HG03469 (cell line): ENCODE measurements around the gene ZSCAN30.

ENCODE experiments used
- ATAC-seq: cut with Tn5 transposase; IDR thresholded peaks from one replicate; pipeline ENCODE4 v1.9.1; 2021; ENCODE audit warnings: mild to moderate bottlenecking, moderate library complexity, moderate number of reproducible peaks; ENCODE audit not compliant: unreplicated experiment

ZSCAN30 gene

DNA sequence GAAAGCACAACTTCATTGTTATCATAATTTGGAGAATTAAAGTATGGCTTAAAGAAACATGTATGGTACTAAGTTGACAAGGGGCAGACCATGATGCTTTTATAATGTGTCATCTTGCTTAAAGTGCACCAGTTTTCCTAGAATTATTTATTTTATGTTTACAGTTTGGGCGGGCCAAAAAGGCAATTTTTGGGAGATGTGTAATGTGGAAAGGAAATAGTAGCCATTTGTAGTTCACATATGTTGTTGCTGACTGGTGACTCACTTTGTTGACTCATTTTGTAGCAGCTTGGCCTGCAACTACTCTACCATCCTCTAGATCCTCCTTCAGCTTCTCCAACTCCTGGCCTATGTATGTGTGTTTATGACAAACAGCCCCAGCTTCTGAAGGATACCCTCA, 7.7 kb downstream of the ZSCAN30 start:
- ATAC-seq = no peak

DNA sequence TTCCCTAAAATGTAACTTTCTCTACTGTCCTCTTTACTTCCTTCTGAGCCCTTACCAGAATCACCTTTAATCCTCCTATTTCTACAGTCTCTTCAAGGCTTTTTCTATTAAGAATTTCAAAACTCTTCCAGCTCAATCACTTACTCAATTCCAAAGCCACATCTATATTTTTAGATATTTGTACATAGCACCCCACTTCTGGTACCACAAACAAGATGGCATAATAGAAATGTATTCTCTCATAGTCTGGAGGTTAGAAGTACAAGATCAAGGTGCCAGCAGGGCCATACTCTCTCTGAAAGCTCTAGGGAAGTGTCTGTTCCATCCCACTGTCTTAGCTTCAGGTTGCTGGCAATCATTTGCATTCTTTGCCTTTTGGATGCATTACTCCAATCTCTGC, 11.1 kb downstream of the ZSCAN30 start:
- no peak for ATAC-seq

DNA sequence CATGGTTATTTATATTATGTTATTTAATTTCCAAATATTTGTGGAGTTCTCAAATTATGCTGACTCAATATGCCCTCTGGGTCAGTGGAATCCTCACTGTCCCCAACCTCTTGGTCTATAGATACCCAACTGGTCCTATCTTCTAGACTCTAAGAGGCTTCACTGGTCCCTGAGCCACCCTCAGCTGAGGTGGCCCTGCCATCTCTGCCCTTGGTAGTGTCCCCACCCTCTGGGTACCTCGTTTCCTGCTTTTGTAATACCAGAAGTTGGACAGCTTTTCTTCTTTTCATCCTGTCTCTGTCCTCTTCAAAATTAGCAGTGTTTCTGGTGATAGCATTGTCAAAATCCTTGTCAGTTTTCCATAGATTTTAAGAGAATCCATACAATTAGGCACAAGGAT, 11.9 kb downstream of the ZSCAN30 start:
- no peak for ATAC-seq

DNA sequence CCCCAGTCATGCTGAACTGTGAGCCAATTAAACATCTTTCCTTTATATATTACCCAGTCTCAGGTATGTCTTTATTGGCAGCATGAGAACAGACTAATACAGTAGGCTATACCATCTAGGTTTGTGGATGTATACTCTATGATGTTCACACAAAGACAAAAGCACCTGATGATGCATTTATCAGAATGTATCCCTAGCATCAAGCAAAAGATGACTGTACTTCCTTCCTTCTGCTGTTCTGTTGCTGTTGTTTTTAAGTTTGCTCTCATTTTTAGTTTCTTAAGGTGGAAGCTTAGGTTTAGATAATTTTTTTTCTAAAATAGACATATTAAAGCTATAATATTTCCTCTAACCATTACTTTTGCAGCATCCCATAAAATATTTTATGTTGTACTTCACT, 12.4 kb downstream of the ZSCAN30 start:
- no peak for ATAC-seq

DNA sequence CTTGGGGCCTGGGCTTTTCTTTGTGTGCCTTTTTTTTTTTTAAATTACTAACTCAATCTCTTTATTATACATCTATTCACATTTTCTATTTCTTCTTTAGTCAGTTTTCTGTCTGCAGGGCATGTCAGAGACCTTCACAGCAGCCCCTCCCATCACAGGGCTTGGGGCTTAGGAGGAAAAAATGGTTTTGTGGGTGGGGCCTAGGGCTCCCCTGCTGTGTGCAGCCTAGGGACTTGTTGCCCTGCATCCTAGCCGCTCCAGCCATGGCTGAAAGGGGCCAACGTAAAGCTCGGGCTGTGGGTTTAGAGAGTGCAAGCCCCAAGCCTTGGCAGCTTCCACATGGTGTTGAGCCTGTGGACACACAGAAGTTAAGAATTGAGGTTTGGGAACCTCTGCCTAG, 13.8 kb downstream of the ZSCAN30 start:
- no peak for ATAC-seq

DNA sequence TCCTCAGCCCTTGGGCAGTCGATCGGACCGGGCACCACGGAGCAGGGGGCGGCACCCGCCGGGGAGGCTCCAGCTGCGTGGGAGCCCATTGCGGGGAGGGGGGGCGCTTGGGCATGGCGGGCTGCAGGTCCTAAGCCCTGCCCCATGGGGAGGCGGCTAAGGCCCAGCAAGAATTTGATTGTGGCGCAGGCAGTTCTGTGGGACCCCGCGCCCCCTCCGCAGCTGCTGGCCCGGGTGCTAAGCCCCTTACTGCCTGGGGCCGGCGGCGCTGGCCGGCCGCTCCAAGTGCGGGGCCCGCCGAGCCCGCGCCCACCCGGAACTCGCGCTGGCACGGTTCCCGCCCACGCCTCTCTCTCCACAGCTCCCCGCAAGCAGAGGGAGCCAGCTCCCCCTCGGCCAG, 18.4 kb downstream of the ZSCAN30 start:
- ATAC-seq = no peak

DNA sequence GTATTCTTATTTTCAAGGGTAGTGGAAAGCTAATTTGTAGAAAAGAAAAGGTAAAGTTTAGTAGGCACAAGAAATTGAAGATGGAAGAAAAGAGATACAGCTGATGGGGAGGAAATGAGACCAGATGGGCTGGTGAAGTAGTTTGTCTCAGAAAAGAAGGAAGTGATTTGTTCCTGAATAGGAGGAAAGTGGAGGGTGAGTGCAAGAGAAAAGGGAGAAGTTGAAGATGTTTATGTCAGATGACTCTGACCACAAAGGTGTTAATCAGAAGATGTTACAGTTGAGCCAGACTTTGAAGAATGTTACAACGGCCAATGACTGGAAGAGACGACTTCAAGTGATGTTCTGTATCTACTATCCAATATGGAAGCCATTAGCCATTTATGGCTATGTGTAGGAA, 21.2 kb downstream of the ZSCAN30 start:
- no peak for ATAC-seq

DNA sequence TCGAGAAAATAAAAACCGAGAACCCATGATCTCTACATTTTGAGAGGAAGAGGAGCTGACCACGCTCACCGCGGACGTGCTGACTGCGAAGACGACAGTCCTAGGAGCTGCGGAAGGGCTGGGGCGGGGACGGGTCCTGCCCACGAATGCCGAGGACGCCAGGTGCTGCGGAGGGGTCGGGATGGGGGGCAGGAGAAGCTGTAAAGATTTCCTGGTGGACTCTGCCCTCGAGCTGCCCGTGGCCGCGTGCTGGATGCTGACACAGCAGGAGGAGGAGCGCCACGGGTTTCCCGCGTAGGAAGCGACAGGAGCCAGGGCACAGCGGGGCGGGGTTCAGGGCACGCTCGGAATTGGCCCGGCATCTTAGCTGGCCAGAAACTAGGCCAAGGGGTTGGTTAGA, 22.2 kb downstream of the ZSCAN30 start:
- ATAC-seq = no peak

DNA sequence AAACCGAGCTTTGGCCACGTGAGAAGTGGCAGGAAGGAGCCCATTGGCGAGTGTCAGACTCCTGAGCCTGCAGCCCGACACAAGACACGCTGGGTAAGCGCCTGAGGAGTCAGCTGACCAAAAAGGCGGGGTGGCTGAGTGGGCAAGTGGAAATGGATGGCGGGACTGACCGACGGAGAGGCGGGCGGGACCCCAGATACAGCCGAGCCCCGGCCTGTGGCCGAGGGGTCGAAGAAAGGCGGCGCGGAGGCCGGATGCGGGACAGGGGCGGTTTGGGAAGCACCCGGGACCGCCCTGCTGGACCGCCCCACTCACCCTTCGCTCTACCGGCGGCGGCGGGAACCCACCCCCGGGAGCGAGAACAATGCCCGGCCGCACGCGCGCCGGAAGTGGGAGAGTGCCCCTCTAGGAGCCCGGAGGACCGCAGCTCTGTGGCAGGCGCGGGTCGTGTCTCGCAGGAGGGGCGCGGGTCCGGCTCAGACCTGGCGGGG, 22.8 kb downstream of the ZSCAN30 start:
- ATAC-seq = no peak

DNA sequence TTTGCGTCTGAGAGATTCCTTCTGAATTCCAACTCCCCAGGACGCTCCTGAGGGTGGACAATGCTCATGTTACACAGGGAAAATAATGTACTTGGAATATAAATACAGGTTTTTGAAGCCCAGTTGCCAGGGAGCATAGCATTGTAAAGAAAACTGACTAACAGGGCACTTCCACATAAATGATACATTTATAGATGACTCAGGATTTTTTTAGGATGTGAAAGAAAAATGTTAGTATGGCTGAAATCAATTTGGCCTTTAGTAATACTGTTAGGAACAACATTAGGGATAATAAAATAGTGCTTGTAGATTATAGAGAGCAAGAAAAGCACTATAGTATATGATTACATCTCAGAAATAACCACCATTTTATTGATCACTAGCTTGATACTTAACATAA, 25.6 kb downstream of the ZSCAN30 start:
- no peak for ATAC-seq

DNA sequence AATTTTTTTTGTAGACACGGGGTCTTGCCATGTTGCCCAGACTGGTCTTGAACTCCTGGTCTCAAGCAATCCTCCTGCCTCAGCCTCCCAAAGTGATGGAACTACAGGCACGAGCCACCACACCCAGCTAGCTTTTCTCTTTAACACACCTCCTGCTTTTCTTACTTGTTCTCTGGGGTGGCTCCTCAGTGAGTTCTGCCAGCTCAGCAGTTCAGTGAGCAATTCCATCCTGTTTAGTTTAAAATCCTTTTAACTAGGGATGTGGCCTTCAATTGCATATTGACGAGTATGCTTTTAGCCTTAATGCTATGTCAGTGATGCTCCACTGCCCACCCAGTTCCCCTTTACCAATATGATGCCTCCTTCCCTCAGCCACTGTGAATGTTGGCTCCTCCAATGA, 33.1 kb downstream of the ZSCAN30 start:
- ATAC-seq = no peak

DNA sequence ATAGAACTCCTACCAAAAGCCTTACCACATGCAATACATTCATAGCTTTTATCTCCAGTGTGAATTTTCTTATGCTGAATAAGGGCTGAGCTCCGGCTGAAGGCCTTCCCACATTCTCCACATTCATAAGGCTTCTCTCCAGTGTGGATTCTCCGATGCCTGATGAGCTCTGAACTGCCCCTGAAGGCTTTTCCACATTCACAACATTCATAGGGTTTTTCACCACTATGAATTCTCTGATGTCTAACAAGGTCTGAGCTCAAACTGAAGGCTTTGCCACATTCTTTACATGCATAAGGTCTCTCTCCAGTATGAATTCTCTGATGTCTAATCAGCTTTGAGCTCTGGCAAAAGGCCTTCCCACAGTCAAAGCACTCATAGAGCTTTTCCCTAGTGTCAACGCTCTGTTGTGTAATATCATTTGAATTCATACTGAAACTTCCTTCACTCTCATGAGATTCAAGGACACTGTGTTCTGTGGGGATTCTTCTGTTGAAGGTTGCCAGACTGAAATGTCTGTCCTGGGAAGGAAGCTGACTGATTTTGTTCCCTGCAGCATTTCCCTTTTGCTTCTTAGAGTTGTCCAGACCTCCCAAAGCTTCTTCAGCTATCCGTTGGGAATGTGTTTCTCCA, 36.3 kb downstream of the ZSCAN30 start:
- no peak for ATAC-seq

DNA sequence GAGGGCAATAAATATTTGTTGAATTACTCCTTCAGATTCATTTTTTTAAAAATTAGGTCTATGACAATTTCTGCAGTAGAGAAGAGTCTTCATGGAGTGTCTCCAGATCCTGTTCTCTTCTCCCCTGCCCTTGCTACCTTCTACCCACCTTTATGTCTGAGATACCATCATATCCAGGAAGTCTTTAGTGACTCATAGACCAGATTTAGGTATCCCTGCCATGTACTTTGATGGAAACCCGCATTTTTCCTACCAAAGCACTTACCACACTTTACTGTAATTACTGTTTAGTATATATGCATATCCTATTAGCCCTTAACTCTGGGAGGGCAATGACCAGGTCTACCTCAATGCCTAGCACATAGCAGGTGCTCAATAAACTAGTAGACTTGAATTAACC, 37.6 kb downstream of the ZSCAN30 start:
- ATAC-seq = no peak

DNA sequence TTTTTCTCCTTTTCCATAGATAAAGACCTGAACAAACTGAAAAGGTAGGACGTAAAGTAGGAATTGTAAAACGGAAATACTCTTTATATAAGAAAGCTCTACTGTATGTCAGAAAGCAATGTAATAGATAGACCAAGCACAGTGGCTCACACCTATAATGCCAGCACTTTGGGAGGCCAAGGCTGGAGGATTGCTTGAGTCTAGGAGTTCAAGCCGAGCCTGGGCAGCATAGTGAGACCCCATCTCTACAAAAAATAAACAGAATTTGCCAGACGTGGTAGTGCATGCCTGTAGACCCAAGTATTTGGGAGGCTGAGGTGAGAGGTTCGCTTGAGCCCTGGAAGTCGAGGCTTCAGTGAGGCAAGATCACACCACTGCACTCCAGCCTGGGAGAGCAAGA, 41.6 kb downstream of the ZSCAN30 start:
- ATAC-seq = no peak

DNA sequence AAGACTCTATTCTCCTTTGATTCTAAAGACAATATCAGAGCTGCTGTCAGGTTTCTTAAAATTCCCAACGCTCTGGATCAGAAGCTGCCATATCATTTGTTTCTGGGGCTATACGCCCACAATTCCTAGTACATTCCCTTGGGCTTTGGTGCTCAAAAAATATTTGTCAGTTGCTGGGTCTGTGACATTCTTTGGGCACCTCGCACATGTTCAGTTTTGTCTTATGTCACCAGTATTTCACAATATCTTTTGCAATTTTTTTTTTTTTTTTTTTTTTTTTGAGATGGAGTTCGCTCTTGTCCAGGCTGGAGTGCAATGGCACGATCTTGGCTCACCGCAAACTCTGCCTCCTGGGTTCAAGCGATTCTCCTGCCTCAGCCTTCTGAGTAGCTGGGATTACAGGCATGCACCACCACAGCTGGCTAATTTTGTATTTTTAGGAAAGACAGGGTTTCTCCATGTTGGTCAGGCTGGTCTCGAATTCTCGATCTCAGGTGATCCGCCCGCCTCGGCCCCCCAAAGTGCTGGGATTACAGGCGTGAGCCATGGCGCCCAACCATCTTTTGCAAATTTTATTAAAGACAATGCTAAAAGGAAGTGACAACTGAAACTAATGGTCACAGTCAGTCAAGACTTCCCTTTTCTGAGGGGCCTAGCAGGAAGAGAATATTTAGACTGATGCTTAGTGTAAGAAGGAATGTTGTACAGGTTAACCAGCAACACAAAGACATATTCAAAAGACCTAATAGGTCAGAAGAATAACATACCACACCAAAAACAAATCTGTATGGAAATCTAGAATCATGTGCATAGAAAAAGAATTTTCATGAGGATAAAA, 42.4 kb downstream of the ZSCAN30 start:
- no peak for ATAC-seq

DNA sequence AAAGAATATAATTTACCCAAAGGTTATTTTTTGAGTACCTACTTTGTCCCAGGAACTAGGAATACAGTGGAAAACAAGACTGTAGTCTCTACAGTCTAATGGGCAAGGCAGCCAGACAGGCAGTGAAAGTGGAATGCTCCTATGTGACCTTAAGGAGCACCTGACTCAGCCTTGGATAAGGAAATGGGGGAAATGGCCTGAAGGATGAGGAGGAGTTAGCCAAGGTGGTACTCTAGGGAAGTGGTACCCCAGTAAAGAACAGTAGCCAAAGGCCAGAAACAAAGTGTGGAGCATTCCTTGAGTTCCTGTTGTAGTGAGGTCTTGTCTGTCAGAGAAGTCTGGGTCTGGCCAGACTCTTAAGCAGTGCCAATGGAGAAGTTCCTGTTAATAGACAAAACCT, 43.2 kb downstream of the ZSCAN30 start:
- ATAC-seq = no peak

DNA sequence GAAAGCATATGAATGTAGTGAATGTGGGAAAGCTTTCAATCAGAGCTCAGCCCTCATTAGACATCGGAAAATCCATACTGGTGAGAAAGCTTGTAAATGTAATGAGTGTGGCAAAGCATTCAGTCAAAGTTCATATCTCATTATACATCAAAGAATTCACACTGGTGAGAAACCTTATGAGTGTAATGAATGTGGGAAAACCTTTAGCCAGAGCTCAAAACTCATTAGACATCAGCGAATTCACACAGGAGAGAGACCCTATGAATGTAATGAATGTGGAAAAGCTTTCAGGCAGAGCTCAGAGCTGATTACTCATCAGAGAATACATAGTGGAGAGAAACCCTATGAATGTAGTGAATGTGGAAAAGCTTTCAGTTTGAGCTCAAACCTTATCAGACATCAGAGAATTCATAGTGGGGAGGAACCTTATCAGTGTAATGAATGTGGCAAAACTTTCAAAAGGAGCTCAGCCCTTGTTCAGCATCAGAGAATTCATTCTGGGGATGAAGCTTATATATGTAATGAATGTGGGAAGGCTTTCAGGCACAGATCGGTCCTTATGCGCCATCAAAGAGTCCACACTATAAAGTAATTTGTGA, 44.2 kb downstream of the ZSCAN30 start:
- no peak for ATAC-seq

DNA sequence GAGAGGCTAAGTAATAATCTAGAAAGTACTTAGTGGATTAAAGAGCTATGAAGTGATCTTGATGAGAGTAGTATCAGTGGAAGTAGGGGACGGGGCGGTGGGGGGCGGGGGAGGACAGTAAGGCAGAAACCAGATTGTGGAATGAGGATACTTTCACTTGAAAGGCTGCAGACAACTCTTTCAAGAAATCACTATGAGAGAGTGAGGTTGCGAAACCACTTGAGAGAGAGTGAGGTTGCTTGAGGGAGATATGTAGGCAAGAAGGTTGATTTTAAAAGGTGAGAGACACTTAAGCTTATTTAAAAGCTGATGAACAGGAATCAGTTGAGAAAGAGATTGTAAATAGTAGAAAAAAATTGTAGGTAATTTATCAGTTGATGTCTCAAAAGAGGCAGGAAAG, 45.4 kb downstream of the ZSCAN30 start:
- no peak for ATAC-seq

DNA sequence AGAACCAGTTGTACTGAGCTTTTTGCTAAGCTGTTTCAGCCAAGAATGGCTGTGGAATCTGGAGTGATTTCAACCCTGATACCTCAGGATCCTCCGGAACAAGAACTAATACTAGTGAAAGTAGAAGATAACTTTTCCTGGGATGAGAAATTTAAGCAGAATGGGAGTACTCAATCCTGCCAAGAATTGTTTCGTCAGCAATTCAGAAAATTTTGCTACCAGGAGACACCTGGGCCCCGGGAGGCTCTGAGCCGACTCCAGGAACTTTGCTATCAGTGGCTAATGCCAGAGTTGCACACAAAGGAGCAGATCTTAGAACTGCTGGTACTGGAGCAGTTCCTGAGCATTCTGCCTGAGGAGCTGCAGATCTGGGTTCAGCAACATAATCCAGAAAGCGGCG, 47.6 kb downstream of the ZSCAN30 start:
- ATAC-seq = no peak

DNA sequence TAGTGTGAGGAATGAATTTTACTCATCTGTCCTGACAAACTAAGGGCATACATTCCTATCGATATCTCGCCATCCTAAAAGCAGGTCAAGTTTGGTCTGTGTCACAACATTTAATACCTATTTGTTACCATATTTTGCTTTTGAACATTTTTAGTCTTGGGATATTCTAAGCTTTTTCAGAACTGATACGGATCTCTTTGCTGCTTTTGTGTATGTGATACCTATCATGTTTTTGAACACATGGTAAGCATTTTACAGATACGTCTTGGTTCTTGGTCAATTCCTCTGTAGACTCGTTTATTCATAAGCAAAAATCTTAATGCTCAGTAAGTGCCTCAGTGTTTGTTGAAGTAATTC, 48.6 kb downstream of the ZSCAN30 start:
- ATAC-seq = no peak

DNA sequence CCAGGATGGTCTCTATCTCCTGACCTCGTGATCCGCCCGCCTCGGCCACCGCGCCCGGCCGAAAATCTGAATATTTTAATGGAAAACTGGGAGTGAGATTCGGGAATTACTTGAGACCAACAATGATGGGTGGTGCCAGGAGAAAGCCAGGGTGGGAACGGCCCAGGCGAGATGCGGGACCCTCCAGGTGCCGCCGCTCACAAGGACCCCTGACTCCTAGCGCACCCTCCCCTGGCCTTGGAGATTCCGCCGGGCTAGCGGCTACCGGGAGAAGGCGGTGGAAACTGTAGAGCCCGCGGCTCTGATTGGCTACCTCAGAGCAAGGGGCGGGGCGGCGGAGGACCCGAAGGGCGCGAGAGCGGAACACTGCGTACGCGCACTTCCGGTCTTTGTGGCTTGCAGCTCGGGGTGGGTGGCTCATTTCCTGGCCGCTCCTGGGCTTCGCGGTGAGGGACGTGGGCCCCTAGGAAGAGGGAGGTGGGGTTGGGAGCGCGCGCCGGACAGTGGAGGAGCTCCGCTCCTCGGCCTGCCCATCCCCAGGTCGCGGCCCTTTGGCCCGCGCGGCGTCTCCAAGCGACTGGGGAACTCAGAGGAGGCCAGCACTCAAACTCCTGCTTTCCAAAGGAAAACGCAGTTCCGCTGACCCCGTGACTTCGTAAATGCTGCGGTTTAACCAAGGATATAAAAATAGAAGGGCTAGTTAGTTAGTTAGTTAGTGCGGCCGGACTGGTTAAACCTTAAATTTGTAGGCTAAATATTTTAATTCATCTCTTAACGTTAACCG, 49.2 kb downstream of the ZSCAN30 start, which contains the start of gene ZNF397:
TSS of gene ZNF397 (plus strand) at position 371 of the 784 bp plus-strand sequence. CDS start 1,437 bp downstream, outside the sequence.
- peak; percentile 97 for ATAC-seq
